B cell (primary cell): ENCODE data around the gene COG5. TPM values are rescaled to one million over a fixed set of nuclear protein-coding genes. Genes with fewer than 3 reads are reported as not detected.

Source experiments
- ATAC-seq: fragments of 200-7000 bp; cut with Tn5 transposase; one replicate; pipeline ENCODE4 v1.10.0; 2021; ENCODE audit warnings: low read depth, mild to moderate bottlenecking, moderate number of reproducible peaks, moderate library complexity
- CTCF ChIA-PET: fragments of 350-600 bp; sonication (Branson Sonifier 250); formaldehyde crosslinking; loops from one replicate; lab custom pipeline; 2021; ENCODE audit warnings: antibody characterized with exemption, inconsistent platforms; lab: Charles Lee
- POLR2A ChIA-PET: fragments of 350-600 bp; sonication (Branson Sonifier 250); formaldehyde crosslinking; loops from one replicate; lab custom pipeline; 2021; ENCODE audit warnings: antibody characterized with exemption; lab: Charles Lee
- DNase-seq: peaks from one replicate; pipeline ENCODE4 v3.0.0; 2013
- H2AFZ ChIP-seq: 2 replicates; pipeline ENCODE4 v1.6.1; 2012; ENCODE audit warnings: mild to moderate bottlenecking, low read depth, low read length; ENCODE audit not compliant: insufficient read depth, poor library complexity, severe bottlenecking
- H3K27ac ChIP-seq, 2 donors: 1 replicate in 1 of 2; 2 replicates in 1 of 2; pipeline ENCODE4 v1.5.1; 2012 to 2013; ENCODE audit warnings: low read length in 2 of 2, mild to moderate bottlenecking in 2 of 2, moderate library complexity in 1 of 2
- H3K27me3 ChIP-seq, 4 experiments: fragments of 200-600 bp in 1 of 4; sonication (generic) in 1 of 4; replicated peaks in 1 of 4; 1 replicate in 2 of 4; 2 replicates in 2 of 4; pipeline versions ENCODE4 v1.6.1 to v1.7.0; 2013 to 2016; ENCODE audit warnings: low read length in 3 of 4, mild to moderate bottlenecking in 2 of 4, mixed read lengths in 1 of 4, moderate library complexity in 1 of 4; ENCODE audit not compliant: insufficient read depth in 4 of 4, control insufficient read depth in 3 of 4; ENCODE audit errors: control extremely low read depth in 1 of 4
- H3K36me3 ChIP-seq, 2 experiments: replicated peaks in 1 of 2; 1 replicate in 1 of 2; 2 replicates in 1 of 2; pipeline versions ENCODE4 v1.6.1 to v1.7.1; 2013; ENCODE audit warnings: low read length in 1 of 2; ENCODE audit not compliant: insufficient read depth in 2 of 2, control insufficient read depth in 1 of 2; ENCODE audit errors: control extremely low read depth in 1 of 2, extremely low read depth in 1 of 2
- H3K4me1 ChIP-seq, 2 donors: fragments of 200-600 bp in 1 of 2; sonication (generic) in 1 of 2; 1 replicate in 1 of 2; 2 replicates in 1 of 2; pipeline versions ENCODE4 v1.5.1 to v1.6.1; 2013 to 2017; ENCODE audit warnings: low read length in 2 of 2; ENCODE audit not compliant: control insufficient read depth in 2 of 2, insufficient read depth in 2 of 2
- H3K4me2 ChIP-seq: replicated peaks from 2 replicates; pipeline ENCODE3; 2012; ENCODE audit warnings: mild to moderate bottlenecking, low read depth, low read length; ENCODE audit not compliant: poor library complexity, severe bottlenecking
- H3K4me3 ChIP-seq, 5 experiments: fragments of 200-600 bp in 1 of 5; sonication (generic) in 1 of 5; 1 replicate in 3 of 5; 2 replicates in 2 of 5; pipeline versions ENCODE4 v1.5.1 to v1.7.0; 2011 to 2016; ENCODE audit warnings: low read length in 4 of 5, mild to moderate bottlenecking in 4 of 5, low read depth in 2 of 5, control low read depth in 1 of 5, moderate library complexity in 1 of 5; ENCODE audit not compliant: insufficient read depth in 1 of 5; ENCODE audit errors: control extremely low read depth in 1 of 5, extremely low read depth in 1 of 5
- H3K79me2 ChIP-seq: fragments of 200-600 bp; sonication (generic); one replicate; pipeline ENCODE4 v1.6.0; 2016; ENCODE audit warnings: low read length; ENCODE audit not compliant: control insufficient read depth, insufficient read depth
- H3K9ac ChIP-seq: fragments of 200-600 bp; sonication (generic); 2 replicates; pipeline ENCODE4 v1.6.1; 2017; ENCODE audit warnings: mild to moderate bottlenecking, low read length, moderate library complexity
- H3K9me3 ChIP-seq, 3 donors: one replicate each; pipeline versions ENCODE4 v1.6.1 to v1.7.1; 2013; ENCODE audit warnings: low read length in 2 of 3; ENCODE audit not compliant: control insufficient read depth in 2 of 3, insufficient read depth in 1 of 3; ENCODE audit errors: control extremely low read depth in 1 of 3
- H4K20me1 ChIP-seq: 2 replicates; pipeline ENCODE4 v1.6.0; 2012; ENCODE audit warnings: mild to moderate bottlenecking, low read length; ENCODE audit not compliant: insufficient read depth, control insufficient read depth, poor library complexity, severe bottlenecking
- H3K27ac Mint-ChIP-seq: one replicate; pipeline ENCODE4 v1.8.0; 2021; ENCODE audit warnings: mixed read lengths
- H3K27me3 Mint-ChIP-seq: one replicate; pipeline ENCODE4 v1.8.0; 2021; ENCODE audit warnings: mixed read lengths
- H3K4me1 Mint-ChIP-seq: one replicate; pipeline ENCODE4 v1.8.0; 2021; ENCODE audit warnings: mixed read lengths
- H3K4me3 Mint-ChIP-seq: one replicate; pipeline ENCODE4 v1.8.0; 2021; ENCODE audit warnings: mixed read lengths
- H3K9me3 Mint-ChIP-seq: one replicate; pipeline ENCODE4 v1.8.0; 2022; ENCODE audit warnings: mixed read lengths; ENCODE audit not compliant: insufficient read depth
- EZH2 ChIP-seq: IDR thresholded peaks from 2 replicates; pipeline ENCODE4 v1.6.1; 2012; ENCODE audit warnings: borderline replicate concordance, low read depth, mild to moderate bottlenecking, moderate library complexity, low read length; ENCODE audit not compliant: insufficient read depth, poor library complexity, severe bottlenecking
- intact Hi-C: fragments of 100-400 bp; cut with micrococcal nuclease; formaldehyde crosslinking; loops from one replicate; pipeline ENCODE4 v1.10.0; 2022
- polyA plus RNA-seq: library from polyadenylated mRNA; depleted of rRNA; stranded (reverse); fragments of >200 nt; gene quantifications from 2 replicates; pipeline ENCODE4 v1.2.3, GENCODE V29; 2012
- total RNA-seq, 2 donors: library from RNA; stranded (reverse); fragments of 120-200 nt in 1 of 2; gene quantifications; 1 replicate in 1 of 2; 2 replicates in 1 of 2; pipeline versions ENCODE4 v1.2.3 to v1.2.4, GENCODE V29; 2013 to 2022
- TF ChIP-seq, protein P1 (sequence below): fragments of 200-600 bp; IDR thresholded peaks from one replicate; pipeline ENCODE4 v1.8.0; 2022; ENCODE audit warnings: antibody characterized with exemption, mild to moderate bottlenecking

COG5 gene
- total and polyA plus RNA-seq, 2 donors (not counting 1 experiment from before 2014, with no cell fraction given), result 7.0 to 73.0 TPM

DNA sequence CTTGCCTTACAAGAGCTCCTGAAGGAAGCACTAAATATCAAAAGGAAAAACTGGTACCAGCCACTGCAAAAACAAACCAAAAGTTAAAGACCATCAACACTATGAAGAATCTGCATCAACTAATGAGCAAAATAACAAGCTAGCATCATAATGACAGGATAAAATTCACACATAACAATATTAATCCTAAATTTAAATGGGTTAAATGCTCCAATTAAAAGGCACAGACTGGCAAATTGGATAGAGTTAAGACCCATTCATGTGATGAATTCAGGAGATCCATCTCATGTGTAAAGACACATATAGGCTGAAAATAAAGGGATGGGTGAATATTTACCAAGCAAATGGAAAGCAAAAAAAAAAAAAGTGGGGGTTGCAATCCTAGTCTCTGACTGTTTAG lies 29.6 kb downstream of the COG5 start:
- no peaks in the 10 kb centered on the region for H3K27me3 Mint-ChIP-seq

DNA sequence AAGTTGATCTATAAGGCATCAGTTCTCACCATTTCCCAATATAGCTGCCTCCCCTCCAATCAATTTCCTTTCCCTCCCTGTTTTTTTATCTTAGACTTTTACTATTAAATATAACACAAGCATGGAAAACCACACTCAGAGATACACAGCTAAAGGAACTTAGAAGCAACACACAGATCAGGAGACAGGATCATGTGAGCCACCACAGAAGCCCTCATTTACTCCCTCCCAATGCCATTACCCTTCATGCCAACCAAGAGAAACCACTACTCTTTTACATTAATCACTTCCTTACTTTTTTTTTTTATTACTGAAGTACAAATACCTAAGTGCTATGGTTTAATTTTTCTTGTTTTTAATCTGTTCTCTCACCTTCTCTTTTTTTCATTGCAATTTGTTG lies 33.0 kb downstream of the COG5 start:
- ChIA-PET POLR2A (no interaction called here), CTCF (interaction anchor here (0.7 kb wide), 1 partner anchor 107 kb away, joined by 5 read pairs; no protein-coding TSS in a partner anchor)
- Mint-ChIP-seq H3K9me3 (no peaks in the 10 kb centered on the region), H3K27me3 (no peaks in the 10 kb centered on the region), H3K4me1 (peaks cover 8% of the 10 kb centered on the region), H3K4me3 (no peak overlapping the region), H3K27ac (no peak overlapping the region)
- no peak overlapping the region for H3K4me2 ChIP-seq
- intact Hi-C loops, result no loop called here
- ATAC-seq (no peak), DNase-seq (no peak)
- H4K20me1 ChIP-seq, result peaks cover 16% of the 10 kb centered on the region
- H3K9me3 ChIP-seq, result no peaks in the 10 kb centered on the region
- H3K79me2 ChIP-seq, result peaks cover 15% of the 10 kb centered on the region
- no peak overlapping the region for H3K4me3 ChIP-seq
- no peaks in the 10 kb centered on the region for H3K4me1 ChIP-seq
- H3K36me3 ChIP-seq, result peaks cover 0 to 6% of the 10 kb centered on the region in 2 experiments
- no peak overlapping the region for H2AFZ ChIP-seq
- TF ChIP-seq, protein P1, sequence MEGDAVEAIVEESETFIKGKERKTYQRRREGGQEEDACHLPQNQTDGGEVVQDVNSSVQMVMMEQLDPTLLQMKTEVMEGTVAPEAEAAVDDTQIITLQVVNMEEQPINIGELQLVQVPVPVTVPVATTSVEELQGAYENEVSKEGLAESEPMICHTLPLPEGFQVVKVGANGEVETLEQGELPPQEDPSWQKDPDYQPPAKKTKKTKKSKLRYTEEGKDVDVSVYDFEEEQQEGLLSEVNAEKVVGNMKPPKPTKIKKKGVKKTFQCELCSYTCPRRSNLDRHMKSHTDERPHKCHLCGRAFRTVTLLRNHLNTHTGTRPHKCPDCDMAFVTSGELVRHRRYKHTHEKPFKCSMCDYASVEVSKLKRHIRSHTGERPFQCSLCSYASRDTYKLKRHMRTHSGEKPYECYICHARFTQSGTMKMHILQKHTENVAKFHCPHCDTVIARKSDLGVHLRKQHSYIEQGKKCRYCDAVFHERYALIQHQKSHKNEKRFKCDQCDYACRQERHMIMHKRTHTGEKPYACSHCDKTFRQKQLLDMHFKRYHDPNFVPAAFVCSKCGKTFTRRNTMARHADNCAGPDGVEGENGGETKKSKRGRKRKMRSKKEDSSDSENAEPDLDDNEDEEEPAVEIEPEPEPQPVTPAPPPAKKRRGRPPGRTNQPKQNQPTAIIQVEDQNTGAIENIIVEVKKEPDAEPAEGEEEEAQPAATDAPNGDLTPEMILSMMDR, result no peak
- no peak for TF ChIP-seq EZH2
- no peak overlapping the region for H3K27ac ChIP-seq
- no peaks in the 10 kb centered on the region for H3K27me3 ChIP-seq
- H3K9ac ChIP-seq, result no peak overlapping the region

More for the DNA sequence above, 29.6 kb downstream of the COG5 start:
- Mint-ChIP-seq H3K27ac (no peak overlapping the region), H3K4me1 (peaks cover 13% of the 10 kb centered on the region), H3K4me3 (no peak overlapping the region), H3K9me3 (no peaks in the 10 kb centered on the region)
- no peak overlapping the region for H3K4me3 ChIP-seq
- H3K4me1 ChIP-seq, result no peaks in the 10 kb centered on the region
- H3K9ac ChIP-seq, result no peak overlapping the region
- H3K36me3 ChIP-seq, result peaks cover 0 to 10% of the 10 kb centered on the region in 2 experiments
- ATAC-seq, result no peak
- peaks cover 24% of the 10 kb centered on the region for H4K20me1 ChIP-seq
- no peaks in the 10 kb centered on the region for H3K9me3 ChIP-seq
- H3K79me2 ChIP-seq, result peaks cover 35% of the 10 kb centered on the region
- DNase-seq, result no peak
- H3K4me2 ChIP-seq, result no peak overlapping the region
- no peaks in the 10 kb centered on the region for H3K27me3 ChIP-seq
- H3K27ac ChIP-seq, result no peak overlapping the region
- intact Hi-C loops, result no loop called here
- TF ChIP-seq, protein P1, result no peak
- TF ChIP-seq EZH2, result no peak
- no peak overlapping the region for H2AFZ ChIP-seq
- POLR2A ChIA-PET, result no interaction called here
- CTCF ChIA-PET, result no interaction called here
